CD14-positive monocyte (primary cell): ENCODE results near the gene DNAH10. TPM values are rescaled to one million over a fixed set of nuclear protein-coding genes. Genes with fewer than 3 reads are reported as not detected.

ENCODE experiments used
- DNase-seq, 3 donors: peaks; one replicate each; pipeline ENCODE4 v3.0.0-alpha.2; 2011 to 2022
- H2AFZ ChIP-seq: 2 replicates; pipeline ENCODE4 v1.6.0; 2012; ENCODE audit warnings: mild to moderate bottlenecking, low read depth, low read length, inconsistent platforms; ENCODE audit not compliant: insufficient read depth, poor library complexity, severe bottlenecking
- H3K27ac ChIP-seq, 2 donors: 1 replicate in 1 of 2; 2 replicates in 1 of 2; pipeline ENCODE4 v1.5.1; 2012 to 2013; ENCODE audit warnings: low read length in 2 of 2, control low read depth in 1 of 2, inconsistent platforms in 1 of 2, low read depth in 1 of 2, mild to moderate bottlenecking in 1 of 2
- H3K27me3 ChIP-seq, 2 donors: one replicate each; pipeline versions ENCODE4 v1.6.0 to v1.6.1; 2011 to 2013; ENCODE audit warnings: low read length in 2 of 2; ENCODE audit not compliant: control insufficient read depth in 2 of 2, insufficient read depth in 2 of 2
- H3K36me3 ChIP-seq, 2 donors: replicated peaks in 1 of 2; 1 replicate in 1 of 2; 2 replicates in 1 of 2; pipeline versions ENCODE4 v1.5.1 to v1.6.1; 2012 to 2013; ENCODE audit warnings: low read length in 2 of 2, control low read depth in 1 of 2, inconsistent platforms in 1 of 2, mild to moderate bottlenecking in 1 of 2; ENCODE audit not compliant: insufficient read depth in 2 of 2, control insufficient read depth in 1 of 2
- H3K4me1 ChIP-seq, 2 donors: 1 replicate in 1 of 2; 2 replicates in 1 of 2; pipeline versions ENCODE4 v1.5.1 to v1.6.1; 2012 to 2013; ENCODE audit warnings: low read length in 2 of 2, control low read depth in 1 of 2, inconsistent platforms in 1 of 2, mild to moderate bottlenecking in 1 of 2, moderate library complexity in 1 of 2; ENCODE audit not compliant: insufficient read depth in 2 of 2, control insufficient read depth in 1 of 2
- H3K4me2 ChIP-seq: replicated peaks from 2 replicates; pipeline ENCODE3; 2012; ENCODE audit warnings: low read length, moderate library complexity, mild to moderate bottlenecking; ENCODE audit not compliant: poor library complexity, severe bottlenecking; ENCODE audit errors: extremely low read depth
- H3K4me3 ChIP-seq, 3 experiments: fragments of 200-600 bp in 1 of 3; sonication (generic) in 1 of 3; replicated peaks in 1 of 3; 1 replicate in 2 of 3; 2 replicates in 1 of 3; pipeline ENCODE4 v1.5.1; 2011 to 2013; ENCODE audit warnings: low read length in 3 of 3, mild to moderate bottlenecking in 3 of 3, control low read depth in 2 of 3, low read depth in 2 of 3, inconsistent platforms in 1 of 3, moderate library complexity in 1 of 3
- H3K79me2 ChIP-seq: 2 replicates; pipeline ENCODE4 v1.6.0; 2012; ENCODE audit warnings: mild to moderate bottlenecking, control low read depth, inconsistent platforms, low read length, moderate library complexity; ENCODE audit not compliant: insufficient read depth
- H3K9ac ChIP-seq: 2 replicates; pipeline ENCODE4 v1.6.0; 2017; ENCODE audit warnings: low read length, mild to moderate bottlenecking; ENCODE audit not compliant: insufficient read depth, poor library complexity, severe bottlenecking
- H3K9me3 ChIP-seq, 2 donors: replicated peaks in 1 of 2; 1 replicate in 1 of 2; 2 replicates in 1 of 2; pipeline versions ENCODE4 v1.5.1 to v1.6.1; 2012 to 2013; ENCODE audit warnings: low read length in 2 of 2, control low read depth in 1 of 2; ENCODE audit not compliant: control insufficient read depth in 1 of 2, insufficient read depth in 1 of 2
- H4K20me1 ChIP-seq: 2 replicates; pipeline ENCODE4 v1.6.0; 2012; ENCODE audit warnings: mild to moderate bottlenecking, low read length, control low read depth, moderate library complexity; ENCODE audit not compliant: insufficient read depth
- H3K27ac Mint-ChIP-seq, 7 donors: one replicate each; pipeline ENCODE4 v1.8.0; 2020; ENCODE audit warnings: mild to moderate bottlenecking in 7 of 7, mixed read lengths in 7 of 7, moderate library complexity in 6 of 7, inconsistent platforms in 2 of 7
- H3K27me3 Mint-ChIP-seq, 3 donors: one replicate each; pipeline ENCODE4 v1.8.0; 2021 to 2022; ENCODE audit warnings: low read depth in 3 of 3, mild to moderate bottlenecking in 3 of 3, mixed read lengths in 3 of 3, moderate library complexity in 3 of 3, inconsistent platforms in 1 of 3
- H3K36me3 Mint-ChIP-seq, 2 donors: one replicate each; pipeline ENCODE4 v1.8.0; 2020; ENCODE audit warnings: mixed read lengths in 2 of 2, inconsistent platforms in 1 of 2, mild to moderate bottlenecking in 1 of 2
- H3K4me1 Mint-ChIP-seq: one replicate; pipeline ENCODE4 v1.8.0; 2020; ENCODE audit warnings: mild to moderate bottlenecking, mixed read lengths
- H3K4me3 Mint-ChIP-seq, 2 donors: one replicate each; pipeline ENCODE4 v1.8.0; 2020; ENCODE audit warnings: mild to moderate bottlenecking in 2 of 2, mixed read lengths in 2 of 2, moderate library complexity in 1 of 2
- H3K9me3 Mint-ChIP-seq, 7 donors: one replicate each; pipeline ENCODE4 v1.8.0; 2020 to 2022; ENCODE audit warnings: mixed read lengths in 7 of 7, mild to moderate bottlenecking in 6 of 7, moderate library complexity in 6 of 7, inconsistent platforms in 2 of 7
- WGBS: methylation state at CpG from one replicate; pipeline ENCODE4 v1.1.5; 2013; ENCODE audit warnings: missing lambda C conversion rate; ENCODE audit not compliant: insufficient coverage; 5-methylcytosine and 5-hydroxymethylcytosine counted together
- intact Hi-C, 2 donors: fragments of 100-400 bp; cut with micrococcal nuclease; formaldehyde crosslinking; loops; one replicate each; pipeline versions ENCODE4 v1.15.0 to v1.15.1; 2023
- polyA plus RNA-seq, 3 donors: library from polyadenylated mRNA; depleted of rRNA in 1 of 3; unstranded in 2 of 3; stranded (reverse) in 1 of 3; fragments of 300-500 nt in 2 of 3; fragments of >200 nt in 1 of 3; fragmentation: Illumina TruSeq in 2 of 3; gene quantifications; 1 replicate in 2 of 3; 2 replicates in 1 of 3; pipeline ENCODE4 v1.2.3, GENCODE V29; 2012 to 2021
- TF ChIP-seq, protein P1 (sequence below): fragments of 200-600 bp; IDR thresholded peaks from one replicate; pipeline ENCODE4 v1.8.0; 2022; ENCODE audit warnings: antibody characterized with exemption, mild to moderate bottlenecking

DNAH10 gene
- polyA plus RNA-seq, 3 donors, result not detected

DNA sequence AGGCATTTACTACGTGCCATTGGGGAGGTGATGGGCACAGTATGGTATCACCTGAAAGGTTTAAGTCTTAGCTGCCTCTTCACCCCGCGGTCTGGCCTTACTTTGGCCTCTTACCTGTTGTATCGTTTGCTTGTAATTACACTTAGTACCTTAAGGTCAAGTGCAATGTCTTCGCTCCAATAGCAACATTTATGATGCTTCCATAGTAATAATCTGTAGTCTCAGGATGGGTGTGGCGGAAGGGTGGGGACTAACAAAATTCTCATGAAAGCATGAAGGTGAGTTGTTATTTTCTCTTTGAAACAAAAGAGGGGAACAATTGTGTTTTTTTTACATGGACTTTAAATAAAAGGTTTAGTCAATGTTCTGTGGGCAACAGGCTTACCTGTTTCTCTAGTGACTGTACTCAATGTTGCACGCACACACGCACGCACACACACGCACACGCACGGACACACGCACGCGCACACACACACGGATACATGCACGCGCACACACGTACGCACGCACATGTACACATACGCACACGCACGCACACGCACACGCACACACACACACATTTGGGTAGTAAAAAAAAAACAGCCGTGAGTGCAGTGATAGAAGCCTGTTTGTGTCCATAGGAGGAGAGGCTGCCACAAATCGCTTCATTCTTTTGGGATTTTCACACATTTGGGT, 91.4 kb downstream of the DNAH10 start:
- Mint-ChIP-seq H3K36me3 (no peaks in the 10 kb centered on the region), H3K4me3 (no peak overlapping the region)

DNA sequence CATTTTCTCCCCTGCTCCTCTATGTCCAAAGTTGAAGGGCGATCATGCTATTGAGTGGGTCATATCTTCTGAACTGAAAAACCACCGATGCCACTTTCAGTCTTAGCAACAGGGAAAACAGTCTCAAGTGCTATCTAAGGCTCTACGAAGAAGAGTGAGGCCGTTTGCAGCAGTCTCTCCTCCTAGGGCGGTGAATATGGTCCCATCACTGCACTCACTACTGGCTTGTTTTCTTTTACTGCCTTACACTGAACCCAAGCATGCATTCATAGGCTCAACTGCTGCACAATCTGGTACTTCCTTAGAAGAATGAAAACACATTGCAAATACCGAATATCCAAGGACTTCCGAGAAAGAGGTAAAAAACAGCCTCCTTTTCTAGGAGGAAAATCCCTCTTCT, 92.1 kb downstream of the DNAH10 start:
- Histone ChIP-seq H3K4me3 (no peak overlapping the region), H3K27ac (no peak overlapping the region), H3K79me2 (no peaks in the 10 kb centered on the region), H3K4me2 (no peak overlapping the region), H3K36me3 (no peaks in the 10 kb centered on the region), H4K20me1 (no peaks in the 10 kb centered on the region), H3K9me3 (no peaks in the 10 kb centered on the region), H3K9ac (no peak overlapping the region), H3K27me3 (no peaks in the 10 kb centered on the region), H2AFZ (no peak overlapping the region), H3K4me1 (no peaks in the 10 kb centered on the region)
- Mint-ChIP-seq H3K9me3 (no peaks in the 10 kb centered on the region), H3K27ac (no peak overlapping the region), H3K4me3 (no peak overlapping the region), H3K36me3 (no peaks in the 10 kb centered on the region), H3K4me1 (no peaks in the 10 kb centered on the region), H3K27me3 (peaks cover 0 to 4% (median 0%) of the 10 kb centered on the region in 3 donors)
- intact Hi-C loops, result no loop called here
- 77% methylated on average over 2 of the region's 7 CpGs for WGBS
- no peak for DNase-seq
- TF ChIP-seq, protein P1, sequence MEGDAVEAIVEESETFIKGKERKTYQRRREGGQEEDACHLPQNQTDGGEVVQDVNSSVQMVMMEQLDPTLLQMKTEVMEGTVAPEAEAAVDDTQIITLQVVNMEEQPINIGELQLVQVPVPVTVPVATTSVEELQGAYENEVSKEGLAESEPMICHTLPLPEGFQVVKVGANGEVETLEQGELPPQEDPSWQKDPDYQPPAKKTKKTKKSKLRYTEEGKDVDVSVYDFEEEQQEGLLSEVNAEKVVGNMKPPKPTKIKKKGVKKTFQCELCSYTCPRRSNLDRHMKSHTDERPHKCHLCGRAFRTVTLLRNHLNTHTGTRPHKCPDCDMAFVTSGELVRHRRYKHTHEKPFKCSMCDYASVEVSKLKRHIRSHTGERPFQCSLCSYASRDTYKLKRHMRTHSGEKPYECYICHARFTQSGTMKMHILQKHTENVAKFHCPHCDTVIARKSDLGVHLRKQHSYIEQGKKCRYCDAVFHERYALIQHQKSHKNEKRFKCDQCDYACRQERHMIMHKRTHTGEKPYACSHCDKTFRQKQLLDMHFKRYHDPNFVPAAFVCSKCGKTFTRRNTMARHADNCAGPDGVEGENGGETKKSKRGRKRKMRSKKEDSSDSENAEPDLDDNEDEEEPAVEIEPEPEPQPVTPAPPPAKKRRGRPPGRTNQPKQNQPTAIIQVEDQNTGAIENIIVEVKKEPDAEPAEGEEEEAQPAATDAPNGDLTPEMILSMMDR, result no peak

More for the DNA sequence above, 91.4 kb downstream of the DNAH10 start:
- Histone ChIP-seq H2AFZ (no peak overlapping the region), H3K9ac (no peak overlapping the region), H3K36me3 (no peaks in the 10 kb centered on the region), H3K27me3 (no peaks in the 10 kb centered on the region), H3K4me1 (no peaks in the 10 kb centered on the region), H3K4me2 (no peak overlapping the region), H4K20me1 (no peaks in the 10 kb centered on the region), H3K79me2 (no peaks in the 10 kb centered on the region), H3K9me3 (no peaks in the 10 kb centered on the region), H3K4me3 (no peak overlapping the region), H3K27ac (no peak overlapping the region)
- intact Hi-C loops, result no loop called here
- no peak overlapping the region for H3K27ac Mint-ChIP-seq
- H3K4me1 Mint-ChIP-seq, result no peaks in the 10 kb centered on the region
- no peak for DNase-seq
- TF ChIP-seq, protein P1, result no peak
- peaks cover 0 to 4% (median 0%) of the 10 kb centered on the region in 3 donors for H3K27me3 Mint-ChIP-seq
- H3K9me3 Mint-ChIP-seq, result no peaks in the 10 kb centered on the region
- WGBS, result 85% methylated on average over 10 of the region's 28 CpGs
